GM13976 (cell line): ENCODE measurements around the gene PRR16.
"Not testable (repeated sequence)": the region's sequence is repeated elsewhere in the genome, so short reads cannot be mapped to it uniquely, and the experiment has no call there.

Experiments
- DNase-seq: peaks from one replicate; pipeline ENCODE4 v3.0.0; 2012; ENCODE audit warnings: low spot score
- CTCF ChIP-seq: IDR thresholded peaks from 2 replicates; pipeline ENCODE4 v1.5.1; 2012; ENCODE audit warnings: borderline replicate concordance, mild to moderate bottlenecking; ENCODE audit not compliant: insufficient read depth; ENCODE audit errors: extremely low read depth, missing control alignments, control extremely low read depth
- in situ Hi-C: fragments of 300-500 bp; cut with MboI; formaldehyde crosslinking; loops from one replicate; pipeline ENCODE4 v1.12.0; 2022; ENCODE audit warnings: low sequenced_read_pairs, mixed read lengths, inconsistent platforms; ENCODE audit not compliant: unreplicated experiment

PRR16 gene

DNA sequence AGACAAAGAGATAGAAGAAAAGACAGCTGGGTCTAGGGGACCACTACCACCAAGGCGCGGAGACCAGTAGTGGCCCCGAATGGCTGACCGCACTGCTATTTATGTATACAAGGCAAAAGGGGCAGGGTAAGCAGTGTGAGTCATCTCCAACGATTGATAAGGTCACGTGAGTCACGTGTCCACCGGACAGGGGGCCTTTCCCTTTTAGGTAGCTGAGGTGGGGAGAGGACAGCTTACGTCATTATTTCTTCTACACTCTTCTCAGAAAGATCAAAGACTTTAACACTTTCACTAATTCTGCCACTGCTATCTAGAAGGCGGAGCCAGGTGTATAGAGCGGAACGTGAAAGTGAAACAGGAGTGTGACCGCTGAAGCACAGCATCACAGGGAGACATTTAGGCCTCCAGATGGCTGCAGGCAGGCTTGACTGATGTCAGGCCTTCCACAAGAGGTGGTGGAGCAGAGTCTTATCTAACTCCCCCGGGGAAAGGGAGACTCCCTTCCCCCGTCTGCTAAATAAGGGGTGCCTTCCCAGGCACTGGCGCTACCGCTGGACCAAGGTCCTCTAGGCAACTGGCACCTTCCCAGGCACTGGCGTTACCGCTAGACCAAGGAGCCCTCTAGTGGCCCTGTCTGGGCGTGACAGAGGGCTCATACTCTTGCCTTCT is 6.1 kb upstream of the PRR16 start:
- in situ Hi-C loops, result loop anchor here (25.0 kb wide), 1 partner anchor 996 kb away; the partner anchor contains the start of gene HSD17B4
- peak; percentile 56 for TF ChIP-seq CTCF
- DNase-seq, result peak; percentile 42

DNA sequence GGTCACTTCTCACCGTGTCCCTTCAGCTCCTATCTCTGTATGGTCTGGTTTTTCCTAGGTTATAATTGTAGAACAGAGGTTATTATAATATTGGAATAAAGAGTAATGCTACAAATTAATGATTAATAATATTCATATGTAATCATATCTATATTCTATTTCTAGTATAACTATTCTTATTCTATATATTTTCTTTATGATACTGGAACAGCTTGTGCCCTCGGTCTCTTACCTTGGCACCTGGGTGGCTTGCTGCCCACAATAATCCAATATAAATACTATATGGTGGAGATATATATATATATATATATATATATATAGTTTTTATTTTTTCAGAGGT is 5.6 kb upstream of the PRR16 start:
- in situ Hi-C loops, result loop anchor here (25.0 kb wide), 1 partner anchor 996 kb away; the partner anchor contains the start of gene HSD17B4
- not testable (repeated sequence) for DNase-seq

- TF ChIP-seq CTCF, result no peak
- in situ Hi-C loops, result loop anchor here (25.0 kb wide), 1 partner anchor 999 kb away; the partner anchor contains the start of gene HSD17B4
- DNase-seq, result no peak
These were observed 2.8 kb upstream of the PRR16 start for GRCh38 chr5:120461251-120461650.

DNA sequence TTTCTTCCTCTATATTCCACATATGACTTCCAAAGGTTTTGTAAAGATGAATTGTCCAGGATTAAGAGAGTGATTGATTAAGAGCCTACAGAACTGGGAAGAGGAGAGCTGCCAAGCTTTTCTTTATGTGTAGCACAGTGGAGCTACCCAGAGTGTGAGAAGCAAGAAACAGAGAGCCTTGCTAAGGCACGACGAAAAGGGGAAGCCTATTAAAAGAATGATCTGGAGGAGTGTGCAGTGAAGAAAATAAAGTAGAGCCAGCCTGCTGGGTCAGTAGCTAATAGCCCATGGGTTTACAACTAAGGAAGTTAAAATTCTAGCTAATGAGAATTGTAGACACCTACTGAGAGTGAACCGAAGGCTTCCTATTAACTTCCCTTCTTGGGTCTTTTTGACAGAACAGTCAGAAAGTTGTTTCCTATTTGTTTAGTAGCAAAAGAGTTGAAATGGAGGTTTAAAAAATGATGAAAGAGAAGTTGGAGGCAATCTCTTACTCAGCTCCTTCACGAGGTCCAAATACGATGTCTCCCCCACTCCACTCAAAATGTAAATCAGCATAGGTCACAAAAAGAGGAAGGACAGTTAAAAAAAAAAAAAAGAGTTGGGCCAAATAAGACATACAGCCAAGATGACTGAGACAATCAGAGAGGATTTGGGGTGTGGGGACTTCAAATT is 957 bp upstream of the PRR16 start:
- no peak for TF ChIP-seq CTCF
- no peak for DNase-seq
- in situ Hi-C loops, result loop anchor here (25.0 kb wide), 1 partner anchor 1001 kb away; the partner anchor contains the start of gene HSD17B4

DNA sequence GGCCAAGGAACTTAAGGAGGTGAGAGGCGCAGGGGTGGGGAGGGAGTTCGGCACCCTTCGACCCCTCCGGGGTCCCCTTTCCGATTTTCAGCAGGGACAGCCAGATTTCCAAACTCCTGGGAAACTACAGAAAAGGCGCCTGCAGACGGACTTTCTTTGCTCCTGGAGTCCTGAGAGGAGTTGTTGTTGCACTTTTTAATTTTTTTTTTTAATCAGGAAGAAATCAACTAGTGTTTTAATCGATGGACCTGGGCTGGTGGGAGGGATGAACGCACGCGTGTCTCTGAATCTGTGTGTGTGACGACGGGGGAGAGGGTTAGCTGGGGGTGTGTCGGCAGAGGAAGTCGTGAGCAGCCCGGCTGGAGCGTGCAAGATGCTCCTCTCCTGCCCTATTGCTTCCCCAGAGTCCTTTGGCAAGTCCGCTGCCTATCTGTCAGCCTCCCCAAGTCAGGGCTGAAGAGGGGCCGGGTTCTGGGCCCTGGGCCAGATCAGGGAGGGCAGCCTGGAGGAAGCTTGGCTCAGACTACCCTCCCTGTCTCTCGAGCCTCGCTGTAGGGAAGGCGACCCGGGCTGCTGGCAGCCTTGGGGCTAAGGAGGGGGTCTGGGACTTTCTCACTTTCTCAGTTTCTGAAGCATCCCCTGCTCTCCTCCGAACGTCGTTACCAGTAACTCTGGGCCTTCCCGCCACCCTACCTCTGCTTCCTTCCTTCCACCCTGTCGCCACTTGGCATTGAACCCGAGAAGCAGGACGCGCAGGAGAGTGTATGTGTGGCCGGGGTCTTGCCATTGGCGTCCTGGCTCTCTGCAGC is 731 bp downstream of the PRR16 start:
- in situ Hi-C loops, result loop anchor here (25.0 kb wide), 1 partner anchor 1003 kb away; the partner anchor contains the start of gene HSD17B4
- DNase-seq, result peak; percentile 33
- no peak for TF ChIP-seq CTCF

- no peak for TF ChIP-seq CTCF
- in situ Hi-C loops, result loop anchor here (25.0 kb wide), 1 partner anchor 1003 kb away; the partner anchor contains the start of gene HSD17B4
- no peak for DNase-seq
These were observed 1.4 kb downstream of the PRR16 start for GRCh38 chr5:120465436-120465961.
